ENCODE results near the gene PACS2.
A peak's percentile ranks its signal among the peaks of the same experiment; 100 is the strongest.

Gene PACS2

GRCh38 chr14:105313381-105314286 is 914 bp upstream of the PACS2 start:
- H3K4me3 ChIP-seq (ENCODE audit: low read depth, low read length): peak overlapping the region; percentile 66
- ChIA-PET CTCF (interaction anchor here (1.0 to 1.2 kb wide), 3 partner anchors 13 to 111 kb away, joined by 3 to 4 read pairs (median 3); partner anchors contain the start of gene BRF1), POLR2A (interaction anchor here (0.6 to 1.9 kb wide), 4 partner anchors 11 to 64 kb away, joined by 3 to 19 read pairs (median 5); partner anchors contain the start of gene BRF1)
- no peak for DNase-seq (ENCODE audit: low read depth, low spot score)
- TF ChIP-seq, protein P1, sequence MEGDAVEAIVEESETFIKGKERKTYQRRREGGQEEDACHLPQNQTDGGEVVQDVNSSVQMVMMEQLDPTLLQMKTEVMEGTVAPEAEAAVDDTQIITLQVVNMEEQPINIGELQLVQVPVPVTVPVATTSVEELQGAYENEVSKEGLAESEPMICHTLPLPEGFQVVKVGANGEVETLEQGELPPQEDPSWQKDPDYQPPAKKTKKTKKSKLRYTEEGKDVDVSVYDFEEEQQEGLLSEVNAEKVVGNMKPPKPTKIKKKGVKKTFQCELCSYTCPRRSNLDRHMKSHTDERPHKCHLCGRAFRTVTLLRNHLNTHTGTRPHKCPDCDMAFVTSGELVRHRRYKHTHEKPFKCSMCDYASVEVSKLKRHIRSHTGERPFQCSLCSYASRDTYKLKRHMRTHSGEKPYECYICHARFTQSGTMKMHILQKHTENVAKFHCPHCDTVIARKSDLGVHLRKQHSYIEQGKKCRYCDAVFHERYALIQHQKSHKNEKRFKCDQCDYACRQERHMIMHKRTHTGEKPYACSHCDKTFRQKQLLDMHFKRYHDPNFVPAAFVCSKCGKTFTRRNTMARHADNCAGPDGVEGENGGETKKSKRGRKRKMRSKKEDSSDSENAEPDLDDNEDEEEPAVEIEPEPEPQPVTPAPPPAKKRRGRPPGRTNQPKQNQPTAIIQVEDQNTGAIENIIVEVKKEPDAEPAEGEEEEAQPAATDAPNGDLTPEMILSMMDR (IDR thresholded peaks at IDR 0.05; ENCODE audit: insufficient read depth, low read length, missing control alignments): no peak

DNA sequence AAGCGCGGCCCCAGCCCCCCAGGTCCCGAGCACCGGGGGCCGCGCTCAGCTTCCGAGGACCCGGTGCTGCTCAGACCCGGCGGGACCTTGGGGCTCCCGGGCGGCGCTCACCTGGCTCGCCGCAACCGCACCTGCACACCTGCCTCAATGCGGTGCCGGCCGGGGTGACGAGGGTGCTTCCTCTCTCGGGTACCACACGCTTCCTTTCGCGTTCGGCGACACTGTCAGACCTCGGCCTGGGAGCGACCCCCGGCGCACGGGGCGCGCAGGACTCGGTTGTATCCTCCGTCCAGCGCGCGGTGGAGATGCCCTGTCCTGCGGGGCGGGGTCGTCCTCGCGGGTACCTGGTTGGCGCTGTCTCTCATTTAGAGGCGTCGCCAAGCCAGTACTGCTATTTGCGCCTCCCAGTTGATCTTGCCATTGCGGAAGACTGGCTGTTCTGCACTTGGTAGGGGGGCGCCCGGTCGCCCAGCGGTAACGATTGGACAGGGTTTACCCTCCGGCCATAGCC is 718 bp downstream of the PACS2 start:
- ChIA-PET POLR2A (no interaction called here), CTCF (no interaction called here)
- DNase-seq (ENCODE audit: low read depth, low spot score): no peak
- peak overlapping the region; percentile 73 for H3K4me3 ChIP-seq (ENCODE audit: low read depth, low read length)
- TF ChIP-seq, protein P1 (IDR thresholded peaks at IDR 0.05; ENCODE audit: insufficient read depth, low read length, missing control alignments): no peak

GRCh38 chr14:105315941-105316576 is 1.5 kb downstream of the PACS2 start:
- TF ChIP-seq, protein P1 (IDR thresholded peaks at IDR 0.05; ENCODE audit: insufficient read depth, low read length, missing control alignments): no peak
- peak overlapping the region; percentile 73 for H3K4me3 ChIP-seq (ENCODE audit: low read depth, low read length)
- DNase-seq (ENCODE audit: low read depth, low spot score): no peak
- ChIA-PET POLR2A (no interaction called here), CTCF (interaction anchor here (1.7 kb wide), 1 partner anchor 35 kb away, joined by 9 read pairs; no protein-coding TSS in a partner anchor)

GRCh38 chr14:105316577-105316941 is 2.0 kb downstream of the PACS2 start:
- CTCF ChIA-PET: interaction anchor here (0.8 to 1.7 kb wide), 2 partner anchors 35 to 174 kb away, joined by 3 to 9 read pairs; no protein-coding TSS in a partner anchor
- POLR2A ChIA-PET: no interaction called here
- H3K4me3 ChIP-seq (ENCODE audit: low read depth, low read length): peak overlapping the region; percentile 73
- TF ChIP-seq, protein P1 (IDR thresholded peaks at IDR 0.05; ENCODE audit: insufficient read depth, low read length, missing control alignments): no peak
- no peak for DNase-seq (ENCODE audit: low read depth, low spot score)

GRCh38 chr14:105316968-105317510 is 2.5 kb downstream of the PACS2 start:
- ChIA-PET POLR2A (no interaction called here), CTCF (interaction anchor here (0.8 to 1.7 kb wide), 2 partner anchors 34 to 173 kb away, joined by 3 to 9 read pairs; no protein-coding TSS in a partner anchor)
- H3K4me3 ChIP-seq (ENCODE audit: low read depth, low read length): no peak overlapping the region; the same call in 1 of the 2 replicates
- TF ChIP-seq, protein P1 (IDR thresholded peaks at IDR 0.05; ENCODE audit: insufficient read depth, low read length, missing control alignments): no peak
- DNase-seq (ENCODE audit: low read depth, low spot score): no peak
